HG03442 (cell line): ENCODE results near the gene CUX1.
"Not testable (repeated sequence)": the region's sequence is repeated elsewhere in the genome, so short reads cannot be mapped to it uniquely, and the experiment has no call there.

Experiments
- ATAC-seq: cut with Tn5 transposase; IDR thresholded peaks from one replicate; pipeline ENCODE4 v1.9.1; 2021; ENCODE audit warnings: mild to moderate bottlenecking, moderate library complexity; ENCODE audit not compliant: unreplicated experiment

Gene CUX1

DNA sequence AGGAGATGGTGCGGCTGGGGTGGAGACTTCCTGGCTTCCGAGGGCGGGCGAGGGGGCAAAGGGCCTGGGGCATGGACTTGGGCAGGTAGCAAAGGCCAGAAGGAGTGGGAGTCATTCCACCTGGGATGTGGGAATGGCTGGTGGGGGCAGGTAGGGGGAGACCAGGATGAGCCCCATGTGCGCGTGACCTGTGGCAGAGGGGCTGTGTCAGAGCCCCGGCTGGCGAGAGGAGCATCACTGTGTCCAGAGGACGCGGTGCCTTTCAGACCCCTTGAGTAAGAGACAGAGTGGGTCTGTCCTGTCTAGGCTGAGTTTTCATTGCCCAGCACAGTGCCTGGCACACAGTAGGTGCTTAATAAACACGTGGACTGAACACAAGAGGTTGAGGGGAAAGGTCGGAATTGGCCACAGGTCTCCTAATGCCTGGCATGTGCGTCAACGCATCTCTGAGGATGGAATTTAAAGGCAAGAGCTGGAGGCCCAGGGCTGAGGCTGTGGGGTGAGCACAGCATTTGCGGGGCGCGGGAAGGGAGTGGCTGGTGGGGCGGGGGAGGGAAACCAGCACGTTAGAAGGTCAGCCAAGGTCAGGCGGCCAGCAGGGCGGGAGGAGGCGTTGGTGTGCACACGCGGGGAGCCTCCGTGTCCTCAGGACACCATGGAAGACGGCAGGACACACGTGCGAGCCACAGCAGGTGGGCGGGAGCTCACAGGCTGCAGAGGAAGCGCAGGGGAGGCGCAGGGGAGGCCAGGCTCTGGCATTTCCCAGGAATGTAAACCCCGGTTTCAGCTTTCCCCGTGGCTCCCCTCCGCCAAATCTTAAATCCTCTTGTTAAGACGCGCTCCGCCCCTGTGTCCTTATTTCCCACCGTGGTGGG is 51.8 kb downstream of the CUX1 start:
- no peak for ATAC-seq

DNA sequence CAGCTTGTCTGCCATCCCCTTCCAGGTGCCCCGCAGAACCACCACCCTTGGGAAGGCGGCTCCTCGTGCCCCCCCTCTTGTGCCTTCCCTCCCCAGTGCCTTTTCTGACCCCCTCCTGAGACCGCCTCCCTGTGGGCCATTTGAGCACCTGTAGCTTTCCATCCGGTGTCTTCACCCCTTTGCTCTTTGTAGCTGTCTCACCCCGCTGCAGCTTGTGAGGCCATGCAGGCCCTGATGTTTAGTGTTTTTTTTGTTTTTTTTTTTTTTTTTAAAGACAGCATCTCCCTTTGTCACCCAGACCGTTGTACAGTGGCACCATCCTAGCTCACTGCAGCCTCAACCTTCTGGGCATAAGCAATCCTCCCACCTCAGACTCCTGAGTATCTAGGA is 52.5 kb downstream of the CUX1 start:
- no peak for ATAC-seq

DNA sequence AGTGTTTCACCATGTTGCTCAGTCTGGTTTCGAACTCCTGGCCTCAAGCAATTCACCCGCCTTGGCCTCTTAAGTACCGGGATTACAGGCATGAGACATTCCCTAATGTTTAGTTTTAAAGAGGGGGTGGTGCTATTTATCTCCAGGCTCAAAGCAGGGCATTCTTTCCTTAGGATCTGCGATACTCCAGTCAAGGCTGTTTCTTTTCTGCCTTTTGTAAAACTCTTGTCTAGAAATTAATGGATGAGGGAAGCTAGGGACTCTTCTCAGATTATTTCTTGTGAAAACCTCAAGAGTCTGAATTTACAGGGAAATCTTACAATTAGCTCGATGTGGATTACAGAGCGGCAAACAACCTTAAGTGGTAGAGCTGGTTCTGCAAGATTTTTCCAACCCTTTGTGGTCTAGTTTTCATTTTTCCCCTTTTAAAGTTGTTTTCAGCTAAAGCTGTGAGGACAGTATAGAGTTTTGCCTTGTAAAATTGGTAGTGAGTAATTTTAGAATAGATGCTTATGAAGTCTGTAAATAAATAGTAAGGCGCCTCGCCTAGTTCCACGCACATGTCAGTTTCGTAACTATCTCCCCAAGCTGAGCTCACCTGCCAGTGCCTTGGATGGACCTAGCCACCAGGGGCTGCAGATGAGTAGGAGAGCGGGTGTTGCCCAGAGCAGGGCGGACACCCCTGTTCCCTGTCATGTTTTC is 53.1 kb downstream of the CUX1 start:
- ATAC-seq: no peak

DNA sequence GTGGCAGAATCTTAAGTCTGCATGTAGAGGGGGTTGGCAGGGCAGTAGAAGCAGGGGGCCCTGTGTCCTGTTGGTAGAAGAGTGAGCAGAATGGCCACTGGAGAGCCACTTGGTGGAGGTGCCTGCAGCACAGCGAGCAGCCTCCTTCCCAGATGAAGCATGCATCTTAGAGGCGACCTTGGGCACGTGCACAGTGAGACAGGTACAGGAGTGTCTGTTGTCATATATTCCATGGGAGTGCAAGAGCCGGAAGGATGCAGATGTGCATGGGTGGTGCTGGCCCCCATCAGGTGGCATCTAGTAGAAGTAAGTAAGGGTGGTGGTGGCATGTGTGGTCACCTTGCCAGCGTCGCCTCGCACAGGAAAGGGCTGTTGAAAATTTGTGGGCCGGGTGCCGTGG is 53.9 kb downstream of the CUX1 start:
- no peak for ATAC-seq

DNA sequence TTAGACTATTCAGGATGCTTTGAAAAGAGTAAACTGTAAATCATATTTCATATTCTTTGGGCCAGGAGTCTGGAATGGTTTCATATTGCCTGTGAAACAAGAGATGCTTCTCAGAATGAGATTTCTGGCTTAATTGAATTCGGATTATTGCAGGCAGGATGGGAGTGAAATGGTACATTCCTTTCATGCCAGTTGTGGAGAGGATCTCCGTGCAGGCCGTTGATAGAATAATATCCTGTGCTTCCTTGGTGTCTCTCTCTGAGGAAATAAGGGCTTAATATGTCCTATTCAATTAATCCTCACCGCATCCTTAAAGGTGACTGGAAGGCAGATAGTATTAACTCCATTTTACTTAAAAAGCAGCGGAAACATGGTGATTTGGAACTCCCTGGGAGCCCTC is 56.6 kb downstream of the CUX1 start:
- no peak for ATAC-seq

DNA sequence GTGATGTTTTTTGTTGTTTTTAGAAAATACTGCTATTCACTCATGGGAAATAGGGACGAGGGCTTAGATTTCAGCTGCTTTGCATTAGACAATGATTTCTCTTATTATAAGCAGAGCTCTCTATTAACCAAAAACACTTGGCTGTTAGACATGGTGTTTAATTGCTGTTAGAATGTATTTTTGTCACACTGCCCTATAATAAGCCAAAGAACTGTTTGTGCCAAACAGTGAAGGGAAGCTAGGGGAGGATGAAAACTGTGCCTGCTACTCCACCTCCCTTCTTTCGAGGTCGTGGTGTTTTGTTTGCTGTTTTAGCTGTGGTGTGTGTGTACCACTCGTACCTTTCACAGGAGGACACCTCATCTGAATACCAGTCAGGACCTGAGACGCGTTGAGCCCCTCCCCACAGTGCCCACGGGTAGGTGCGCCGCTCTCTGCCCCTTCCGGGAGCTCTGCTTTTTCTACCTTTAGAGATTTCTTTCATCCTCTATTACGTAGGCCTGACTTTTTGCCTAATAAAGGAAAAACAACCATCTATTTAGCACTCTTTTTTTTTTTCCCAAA is 57.9 kb downstream of the CUX1 start:
- ATAC-seq: no peak

DNA sequence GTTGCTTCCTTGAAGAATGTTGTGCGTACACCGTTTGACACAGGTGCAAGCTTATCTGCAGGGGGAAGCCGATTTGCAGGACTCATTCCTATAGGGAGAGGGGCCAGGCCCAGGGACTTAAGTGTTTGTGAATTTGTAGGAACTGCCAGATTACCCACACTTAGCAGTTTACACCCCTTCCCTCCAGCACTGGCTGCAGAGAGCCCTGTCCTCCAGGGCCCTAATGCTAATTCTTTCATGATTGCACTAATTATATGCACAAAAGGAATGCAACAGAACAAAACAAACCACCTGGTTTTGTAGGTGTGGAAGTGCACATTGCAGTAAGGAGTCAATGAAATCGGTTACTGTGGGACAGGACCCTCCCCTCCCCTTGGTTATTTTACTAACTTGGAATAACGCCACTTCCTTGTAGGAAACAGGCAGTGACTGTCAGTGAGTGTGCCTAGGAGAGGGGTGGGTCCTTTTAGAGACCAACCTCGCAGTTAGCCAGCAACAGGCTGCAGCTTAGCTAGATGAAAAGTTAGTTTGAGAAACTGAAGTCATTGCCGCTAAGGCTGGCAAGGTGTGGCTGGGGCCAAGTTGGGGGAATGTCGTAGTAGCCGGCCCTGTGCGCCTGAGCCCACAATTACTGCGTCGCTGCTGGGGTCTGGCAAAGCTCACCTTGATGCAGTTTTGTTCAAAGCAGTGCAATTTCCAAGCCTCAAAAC is 60.6 kb downstream of the CUX1 start:
- no peak for ATAC-seq

DNA sequence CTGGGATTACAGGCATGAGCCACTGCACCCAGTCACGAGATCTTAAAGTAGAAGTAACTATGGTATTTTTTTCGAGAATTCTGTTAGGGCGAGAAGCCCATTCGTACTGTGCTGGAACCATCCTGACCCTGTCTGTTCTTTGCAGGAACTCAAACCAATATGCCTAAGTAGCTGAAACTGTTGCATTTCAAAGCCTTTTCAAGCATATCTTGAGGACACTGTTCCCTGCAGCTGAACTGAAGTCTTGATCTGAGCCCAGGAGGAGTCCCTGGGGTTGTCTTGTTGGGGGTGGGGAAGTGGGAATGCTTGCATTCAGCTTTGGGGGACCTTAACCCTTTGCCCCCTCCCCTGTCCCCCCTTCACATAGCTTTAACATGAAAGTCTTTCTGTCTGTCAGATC is 61.5 kb downstream of the CUX1 start:
- no peak for ATAC-seq

DNA sequence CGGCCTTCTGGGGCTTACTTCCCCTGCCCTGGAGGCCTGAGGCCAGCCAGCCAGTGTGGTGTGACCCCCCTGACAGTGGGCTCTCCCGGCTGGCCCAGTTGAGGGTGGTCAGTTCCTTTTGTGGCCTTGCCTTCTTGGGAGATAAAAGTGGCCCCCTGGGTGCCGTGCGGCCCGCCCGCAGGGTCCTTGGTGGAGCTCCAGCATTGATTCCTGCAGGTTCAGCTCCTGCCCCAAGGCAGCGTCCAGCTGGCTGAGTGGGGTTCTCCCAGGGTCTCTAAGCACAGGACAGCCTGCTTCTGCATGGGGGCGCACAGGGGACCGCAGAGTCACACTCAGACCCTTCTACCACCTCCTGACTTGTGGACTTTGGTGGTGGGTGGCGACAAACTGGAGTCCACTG is 62.1 kb downstream of the CUX1 start:
- no peak for ATAC-seq

DNA sequence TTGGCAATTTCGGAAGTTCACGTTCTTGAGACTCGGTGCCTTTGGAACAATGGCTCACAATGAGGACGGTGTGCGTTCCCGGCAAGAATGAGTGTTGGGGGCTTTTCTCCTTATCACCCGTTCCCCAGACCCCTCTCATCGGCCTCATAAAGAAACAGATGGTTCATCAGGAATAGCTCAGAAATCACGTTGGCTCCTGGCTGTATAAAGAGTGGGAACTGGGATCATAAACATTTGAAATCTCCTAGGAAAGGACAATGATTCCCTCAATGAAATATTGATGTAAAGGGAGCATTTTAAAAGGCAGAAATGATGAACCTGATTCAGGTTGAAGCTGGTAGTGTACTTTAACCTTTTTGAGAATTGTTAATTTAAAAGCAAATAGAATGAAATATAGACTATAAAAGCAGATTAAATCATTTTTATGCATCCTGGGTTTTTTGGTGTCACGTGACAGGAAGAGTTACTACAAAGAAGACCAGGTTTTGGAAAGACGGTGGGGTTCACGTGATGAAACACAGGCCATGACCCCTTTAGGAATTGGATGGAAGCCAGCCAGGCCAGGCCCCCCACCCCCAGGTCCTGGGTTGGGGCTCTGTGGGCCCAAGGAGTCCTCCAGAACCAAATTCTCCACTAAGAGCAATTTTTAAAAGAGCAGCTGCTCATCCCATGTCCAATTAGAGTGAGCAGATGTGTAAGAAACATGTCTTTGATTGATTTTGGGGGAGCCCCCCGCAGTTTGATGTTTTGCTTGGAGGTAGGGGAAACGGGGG is 63.0 kb downstream of the CUX1 start:
- ATAC-seq: no peak

DNA sequence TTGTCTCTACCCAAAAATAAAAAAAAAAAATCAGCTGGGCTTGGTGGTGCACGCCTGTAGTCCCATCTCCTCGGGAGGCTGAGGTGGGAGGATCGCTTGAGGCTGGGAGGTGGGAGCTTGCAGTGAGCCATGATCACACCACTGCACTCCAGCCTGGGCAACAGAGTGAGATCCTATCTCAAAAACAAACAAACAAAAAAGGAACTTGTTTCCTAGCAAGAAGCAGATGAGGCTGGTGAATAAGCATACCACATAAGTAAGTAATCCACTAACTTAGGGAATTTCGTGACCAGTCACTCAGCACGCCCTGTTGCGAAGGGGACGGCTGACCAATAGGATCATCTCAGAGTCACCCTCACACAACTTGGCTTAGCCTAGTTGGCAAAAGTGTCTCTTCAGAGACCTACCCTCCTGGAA is 64.6 kb downstream of the CUX1 start:
- no peak for ATAC-seq

DNA sequence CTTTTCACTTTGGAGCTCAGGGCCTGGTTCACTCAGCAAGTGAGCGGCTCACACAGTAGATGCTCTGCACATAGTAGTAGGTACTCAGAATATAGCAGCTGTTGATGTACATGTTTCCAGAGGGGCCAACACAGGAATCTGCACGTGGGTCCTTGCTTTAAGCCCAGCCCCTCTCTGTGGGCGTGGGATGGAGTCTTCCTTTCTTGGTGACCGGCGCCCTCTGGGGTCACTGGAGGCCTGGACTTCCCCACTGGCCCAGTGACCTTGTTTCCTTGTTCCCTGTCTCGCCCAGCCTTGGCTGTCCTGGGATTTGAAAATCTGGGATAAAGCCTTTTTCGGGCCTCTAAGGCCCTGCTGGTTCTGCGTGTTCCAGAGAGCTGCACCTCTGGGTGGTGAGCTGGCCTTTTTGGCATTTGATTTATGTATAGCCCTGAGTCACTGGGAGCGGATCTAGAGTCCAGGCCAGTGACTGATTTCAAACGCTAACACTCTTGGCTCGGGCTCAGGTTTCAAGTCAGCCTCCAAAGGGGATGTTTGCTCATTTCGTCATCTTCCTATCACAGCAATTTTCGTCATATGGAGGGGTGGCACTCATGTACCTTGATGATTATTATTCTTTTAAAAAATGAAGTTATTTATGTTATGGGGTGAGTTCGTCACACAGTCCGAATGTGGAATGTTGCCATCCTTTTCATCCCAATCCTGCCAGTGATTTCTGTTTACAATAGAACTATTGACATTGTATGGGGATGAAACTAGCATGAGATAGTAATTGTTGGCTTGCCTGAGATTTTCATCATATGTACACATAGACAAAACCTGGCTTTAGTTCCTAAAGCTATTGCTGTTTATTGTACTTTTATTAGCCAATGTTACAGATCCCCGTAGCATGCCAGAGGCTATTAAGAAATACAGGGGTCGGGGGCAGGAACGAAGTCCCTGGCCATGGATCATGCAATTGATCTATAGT is 65.5 kb downstream of the CUX1 start:
- ATAC-seq: no peak

DNA sequence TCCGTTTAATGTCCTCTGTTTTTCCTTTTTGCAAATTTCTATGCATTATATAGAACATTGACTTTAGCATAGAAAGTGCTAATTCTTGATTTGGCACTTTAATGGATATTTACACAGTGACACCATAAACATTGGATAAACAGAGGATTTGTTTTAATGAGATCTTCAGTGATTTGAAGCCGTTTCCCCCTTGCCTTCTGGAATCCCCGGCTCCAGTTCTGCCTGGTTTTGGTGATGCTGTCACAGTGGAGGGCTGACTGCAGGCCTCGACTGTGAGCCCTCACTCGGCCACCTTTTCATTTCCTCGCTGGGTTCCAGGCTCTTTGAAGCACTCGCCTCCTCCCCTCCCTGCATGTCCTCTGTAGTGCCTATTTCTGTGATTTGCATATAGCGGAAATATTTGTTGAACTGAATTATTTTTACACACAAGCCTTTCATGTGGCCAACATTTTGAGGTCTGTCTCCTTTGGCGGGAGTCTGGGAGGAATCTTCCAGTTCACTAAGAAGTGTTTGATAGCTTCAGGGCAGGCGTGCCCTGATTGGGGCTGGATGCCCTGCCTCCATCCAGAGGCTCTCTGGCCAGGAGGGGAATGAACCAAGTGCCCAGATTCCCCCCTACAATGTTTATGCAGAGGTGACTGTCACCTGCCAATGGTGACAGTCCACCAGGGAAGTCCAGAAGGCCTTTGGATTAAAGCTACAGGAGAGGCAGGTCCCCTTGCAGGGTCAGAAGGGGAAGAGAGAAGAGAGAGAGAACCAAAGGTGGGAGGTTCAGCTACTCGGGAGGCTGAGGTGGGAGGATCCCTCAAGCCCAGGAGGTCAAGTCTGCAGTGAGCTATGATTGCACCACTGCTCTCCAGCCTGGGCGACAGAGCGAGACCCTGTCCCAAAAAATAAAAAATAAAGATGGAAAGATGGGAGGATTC is 67.5 kb downstream of the CUX1 start:
- ATAC-seq: peak; percentile 57

DNA sequence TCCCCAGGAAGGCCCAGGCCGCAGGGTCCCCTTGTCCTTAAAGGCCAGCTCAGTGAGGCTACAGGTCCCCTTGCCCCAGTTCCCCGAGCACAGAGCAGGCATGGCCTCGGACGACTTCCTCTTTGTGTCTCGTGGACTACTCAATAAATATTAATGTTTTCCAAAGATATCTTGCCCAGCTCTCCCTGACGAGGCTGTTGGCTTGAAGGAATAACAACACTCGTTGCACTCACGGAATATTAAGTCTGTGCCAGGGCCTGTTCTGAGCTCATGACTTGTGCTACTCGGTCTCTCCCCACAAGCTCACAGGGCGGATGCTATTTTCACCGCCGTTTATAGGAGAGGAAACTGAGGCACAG is 68.2 kb downstream of the CUX1 start:
- no peak for ATAC-seq

DNA sequence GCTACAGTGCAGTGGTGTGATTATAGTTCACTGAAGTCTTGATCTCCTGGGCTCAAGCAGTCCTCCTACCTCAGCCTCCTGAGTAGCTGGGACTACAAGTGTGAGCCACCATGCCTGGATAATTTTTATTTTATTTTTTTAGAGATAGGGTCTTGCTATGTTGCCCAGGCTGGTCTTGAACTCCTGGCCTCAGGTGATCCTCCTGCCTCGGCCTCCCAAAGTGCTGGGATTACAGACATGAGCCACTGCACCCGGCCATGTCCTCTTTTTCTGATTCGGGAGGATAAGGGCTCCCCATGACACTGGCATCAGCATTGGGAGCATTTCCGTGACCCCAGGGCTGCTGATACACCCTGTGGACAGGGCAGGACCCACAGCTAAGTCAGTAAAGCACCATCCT is 69.9 kb downstream of the CUX1 start:
- not testable (repeated sequence) for ATAC-seq

DNA sequence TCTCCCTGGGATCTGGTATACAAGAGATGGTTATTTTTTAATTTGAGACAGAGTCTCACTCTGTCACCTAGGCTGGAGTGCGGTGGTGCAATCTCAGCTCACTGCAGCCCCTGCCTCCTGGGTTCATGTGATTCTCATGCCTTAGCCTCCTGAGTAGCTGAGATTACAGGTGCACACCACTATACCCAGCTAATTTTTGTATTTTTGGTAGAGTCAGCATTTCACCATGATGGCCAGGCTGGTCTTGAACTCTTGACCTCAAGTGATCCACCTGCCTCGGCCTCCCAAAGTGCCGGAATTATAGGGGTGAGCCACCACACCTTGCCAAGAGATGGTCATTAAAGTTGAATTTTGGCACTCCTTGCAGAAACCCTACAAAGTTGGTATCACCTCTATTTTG is 71.1 kb downstream of the CUX1 start:
- not testable (repeated sequence) for ATAC-seq

DNA sequence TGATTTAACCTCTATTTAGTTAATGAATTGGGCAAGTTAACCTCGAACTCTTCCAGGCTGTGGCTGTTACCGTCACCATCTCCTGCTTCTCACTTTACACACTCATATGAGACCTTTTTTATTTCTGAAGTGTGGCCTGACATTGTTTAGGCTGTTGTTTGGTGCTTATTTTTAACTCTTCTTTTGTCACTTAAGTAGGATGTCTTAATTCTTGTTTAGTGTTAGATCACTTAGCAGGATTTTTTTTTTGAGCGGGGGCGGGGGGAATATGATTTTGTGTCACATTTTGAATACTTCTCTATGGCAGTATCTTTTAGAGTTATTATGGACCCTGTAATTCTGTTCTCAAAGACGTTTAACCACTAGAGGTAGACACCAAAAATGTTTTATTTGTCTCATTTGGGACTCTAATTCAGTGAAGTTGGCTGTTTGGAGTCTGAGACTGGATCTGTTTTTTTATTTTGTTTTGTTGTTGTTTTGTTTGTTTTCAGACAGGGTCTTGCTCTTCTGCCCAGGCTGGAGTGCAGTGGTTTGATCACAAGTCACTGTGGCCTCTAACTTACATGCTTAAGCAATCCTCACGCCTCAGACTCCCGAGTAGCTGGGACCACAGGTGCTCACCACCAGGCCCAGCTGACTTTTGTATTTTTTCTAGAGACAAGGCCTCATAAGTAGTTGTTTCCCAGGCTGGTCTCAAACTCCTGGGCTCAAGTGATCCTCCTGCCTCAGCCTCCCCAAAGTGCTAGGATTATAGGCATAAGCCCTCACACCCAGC is 73.5 kb downstream of the CUX1 start:
- ATAC-seq: no peak
